ENCODE data around the gene MRPL50.

- TF ChIP-seq CTCF (IDR thresholded peaks at IDR 0.05) (no peak), POLR2A (IDR thresholded peaks at IDR 0.05) (no peak)
These were observed 28.4 kb downstream of the MRPL50 start for GRCh38 chr9:101369884-101370531.

Data from uterus (tissue), 2 donors.